Left kidney (tissue), 8 donors: ENCODE results near the gene EIF2B1. TPM values are rescaled to one million over a fixed set of nuclear protein-coding genes. Genes with fewer than 3 reads are reported as not detected.

Source experiments
- DNase-seq: peaks from one replicate; pipeline ENCODE4 v3.0.0-alpha.2; 2013
- long read RNA-seq, 8 donors: transcript quantifications; one replicate each; lab custom pipeline, GENCODE V29; 2026
- polyA plus RNA-seq: library from polyadenylated mRNA; unstranded; fragments of 120-200 nt; gene quantifications from one replicate; pipeline ENCODE4 v1.2.1, GENCODE V29; 2013; ENCODE audit not compliant: insufficient read length

The EIF2B1 gene
- polyA plus RNA-seq = 71.5 TPM
- long read RNA-seq, donor 1, transcript EIF2B1-201 (9 exons, 2,477 nt) = major isoform, 18 of 29 reads
- long read RNA-seq, donor 1, partial matches to known transcripts = 6 of 29 reads
- long read RNA-seq, donor 1, other reads (novel, unspliced or antisense) = 0 of 29 reads
- long read RNA-seq, donor 2, transcript EIF2B1-204 (5 exons, 1,768 nt) = minor isoform, 5 of 24 reads
- long read RNA-seq, donor 2, transcript EIF2B1-201 (9 exons, 2,477 nt) = major isoform, 13 of 24 reads
- long read RNA-seq, donor 2, partial matches to known transcripts = 5 of 24 reads
- long read RNA-seq, donor 2, other reads (novel, unspliced or antisense) = 0 of 24 reads
- long read RNA-seq, donor 3, transcript EIF2B1-201 (9 exons, 2,477 nt) = major isoform, 19 of 39 reads
- long read RNA-seq, donor 3, partial matches to known transcripts = 16 of 39 reads
- long read RNA-seq, donor 3, other reads (novel, unspliced or antisense) = 0 of 39 reads
- long read RNA-seq, donor 4, partial matches to known transcripts = 7 of 8 reads
- long read RNA-seq, donor 4, other reads (novel, unspliced or antisense) = 0 of 8 reads
- long read RNA-seq, donor 5, transcript EIF2B1-204 (5 exons, 1,768 nt) = minor isoform, 5 of 60 reads
- long read RNA-seq, donor 5, transcript EIF2B1-201 (9 exons, 2,477 nt) = major isoform, 33 of 60 reads
- long read RNA-seq, donor 5, partial matches to known transcripts = 14 of 60 reads
- long read RNA-seq, donor 5, other reads (novel, unspliced or antisense) = 6 of 60 reads
- long read RNA-seq, donor 6, transcript EIF2B1-201 (9 exons, 2,477 nt) = major isoform, 12 of 21 reads
- long read RNA-seq, donor 6, partial matches to known transcripts = 6 of 21 reads
- long read RNA-seq, donor 6, other reads (novel, unspliced or antisense) = 0 of 21 reads
- long read RNA-seq, donor 7, transcript EIF2B1-204 (5 exons, 1,768 nt) = minor isoform, 5 of 43 reads
- long read RNA-seq, donor 7, transcript EIF2B1-201 (9 exons, 2,477 nt) = major isoform, 27 of 43 reads
- long read RNA-seq, donor 7, transcript EIF2B1-202 (4 exons, 622 nt) = minor isoform, 5 of 43 reads
- long read RNA-seq, donor 7, partial matches to known transcripts = 5 of 43 reads
- long read RNA-seq, donor 7, other reads (novel, unspliced or antisense) = 0 of 43 reads
- long read RNA-seq, donor 8, partial matches to known transcripts = 0 of 3 reads
- long read RNA-seq, donor 8, other reads (novel, unspliced or antisense) = 0 of 3 reads

DNA sequence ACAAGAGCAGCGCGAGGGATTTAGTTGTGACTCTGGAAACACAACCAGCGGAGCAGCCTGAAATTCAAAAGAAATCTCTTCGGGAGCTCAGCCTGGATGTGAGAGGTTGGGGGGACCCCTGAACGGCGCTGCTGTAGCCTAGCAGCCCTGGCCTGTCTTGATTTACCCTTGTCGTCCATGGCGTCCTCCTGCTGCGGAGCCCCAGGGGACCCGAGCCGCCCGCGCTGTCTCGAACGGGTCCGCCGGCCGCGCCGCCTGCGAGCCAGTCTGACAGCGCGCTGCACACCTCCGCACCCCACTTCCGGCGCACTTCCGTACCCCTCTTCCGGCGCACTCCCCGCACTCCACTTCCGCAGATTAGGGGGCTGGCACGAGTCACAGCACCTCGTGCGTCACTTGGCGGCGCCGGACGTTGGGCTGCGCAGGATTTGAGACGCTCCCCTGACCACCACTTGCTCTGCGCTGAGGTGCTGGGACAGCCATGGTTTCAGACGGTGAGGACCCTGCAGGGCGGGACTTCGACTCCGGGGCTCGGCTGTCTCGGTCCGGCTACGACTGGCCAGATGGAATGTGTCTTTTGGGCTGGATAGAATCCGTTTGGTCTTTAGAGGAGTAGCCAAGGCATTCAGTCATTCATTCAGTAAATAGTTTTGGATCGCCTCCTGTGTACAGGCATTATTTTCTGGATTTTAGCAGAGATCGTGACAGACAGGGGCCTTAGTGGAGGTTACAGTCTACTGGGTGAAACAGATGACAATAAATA is at the start of gene EIF2B1, which contains the start of gene GTF2H3:
TSS of gene EIF2B1 (minus strand) at position 308 of the 763 bp plus-strand sequence. CDS start at position 179, 129 bp downstream.
TSS of gene GTF2H3 (plus strand) at position 451 of the 763 bp plus-strand sequence. CDS start at position 482, 31 bp downstream.
- peak; percentile 97 for DNase-seq

DNA sequence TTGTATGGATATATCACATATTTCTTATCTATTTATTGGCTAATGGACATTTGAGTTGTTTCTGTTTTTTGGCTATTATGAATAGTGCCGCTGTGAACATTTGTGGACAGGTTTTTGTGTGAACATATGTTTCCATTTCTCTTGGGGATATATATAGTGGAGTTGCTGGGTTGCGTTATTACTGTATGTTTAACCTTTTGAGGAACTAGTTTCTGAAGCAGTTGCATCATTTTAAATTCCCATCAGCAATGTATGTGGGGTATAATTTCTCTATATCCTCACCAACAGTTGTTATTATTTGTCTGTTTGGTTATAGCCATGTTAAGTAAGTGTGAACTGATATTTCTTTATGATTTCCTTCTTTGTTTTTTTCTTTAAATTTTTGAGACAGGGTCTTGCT is 48.1 kb upstream of the EIF2B1 start:
- no peak for DNase-seq

GRCh38 chr12:123678981-123679380 is 45.5 kb upstream of the EIF2B1 start:
- no peak for DNase-seq

DNA sequence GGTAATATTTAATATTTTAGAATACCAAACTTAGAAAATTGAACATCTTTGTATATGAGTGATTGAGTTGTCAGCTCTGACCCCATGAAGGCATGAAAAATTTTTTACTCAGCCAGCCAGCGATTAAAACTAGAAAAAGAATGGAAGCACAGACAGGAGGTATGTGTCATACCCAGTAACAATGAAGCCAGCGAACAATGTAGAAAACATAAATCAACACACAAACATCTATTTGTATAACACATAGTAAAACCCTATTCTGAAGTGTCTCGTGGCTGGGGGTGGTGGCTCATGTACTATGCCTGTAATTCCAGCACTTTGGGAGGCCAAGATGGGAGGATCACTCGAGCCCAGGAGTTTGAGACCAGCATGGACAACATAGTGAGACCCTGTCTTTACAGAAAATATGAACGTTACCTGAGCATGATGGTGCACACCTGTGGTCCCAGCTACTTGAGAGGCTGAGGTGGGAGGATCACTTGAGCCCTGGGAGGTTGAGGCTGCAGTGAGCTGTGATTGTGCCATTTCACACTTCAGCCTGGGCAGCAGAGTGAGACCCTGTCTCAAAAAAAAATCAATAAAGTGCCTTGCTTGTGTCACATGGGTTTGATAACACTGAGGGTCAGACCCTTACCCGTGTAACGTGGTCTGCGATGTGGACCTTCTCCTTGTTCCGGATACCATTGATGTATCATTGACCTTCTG is 43.3 kb upstream of the EIF2B1 start:
- no peak for DNase-seq

GRCh38 chr12:123675436-123675835 is 42.0 kb upstream of the EIF2B1 start:
- DNase-seq = no peak

DNA sequence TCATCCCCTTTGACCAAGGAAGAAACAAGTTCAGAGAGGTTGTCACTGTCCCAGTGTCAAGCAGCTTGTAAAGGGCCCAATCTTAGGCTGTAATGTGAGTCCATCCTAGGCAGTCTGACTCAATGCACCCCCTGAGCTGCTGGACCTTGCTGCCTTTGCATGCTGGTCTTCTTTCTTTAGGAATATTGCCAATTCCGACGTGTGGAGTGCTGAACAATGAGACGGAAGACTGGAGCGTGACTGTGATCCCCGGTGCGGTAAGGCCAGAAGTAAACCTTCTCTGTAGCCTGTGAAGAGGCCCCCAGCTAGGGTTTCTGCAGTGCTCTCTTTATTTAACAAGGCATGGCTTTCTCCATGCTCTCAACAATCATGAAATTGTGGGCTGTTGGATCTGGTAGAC is 38.4 kb upstream of the EIF2B1 start:
- no peak for DNase-seq

- DNase-seq = peak; percentile 83
Observed at GRCh38 chr12:123670882-123671728, 37.6 kb upstream of the EIF2B1 start, which contains the start of gene TCTN2. TCTN2 (plus strand) TSS chr12:123671113; CDS start chr12:123671241, 128 bp downstream.

DNA sequence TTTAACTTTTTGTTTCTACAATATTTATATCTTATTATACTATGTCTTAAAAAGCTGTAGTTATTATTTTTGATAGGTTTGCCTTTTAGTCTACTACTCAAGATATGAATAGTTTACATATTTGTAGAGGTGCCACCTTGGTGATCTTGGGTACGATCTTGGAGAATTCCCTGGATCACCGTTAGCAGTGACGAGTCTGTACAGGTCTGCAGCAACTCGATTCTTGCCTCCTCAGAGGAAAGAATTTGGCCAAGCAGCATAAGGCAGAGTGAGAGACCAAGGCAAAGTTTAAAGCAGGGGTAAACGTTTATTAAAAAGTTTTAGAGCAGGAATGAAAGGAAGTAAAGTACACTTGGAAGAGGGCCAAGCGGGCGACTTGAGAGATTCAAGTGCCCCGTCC is 34.3 kb upstream of the EIF2B1 start:
- DNase-seq = no peak

DNA sequence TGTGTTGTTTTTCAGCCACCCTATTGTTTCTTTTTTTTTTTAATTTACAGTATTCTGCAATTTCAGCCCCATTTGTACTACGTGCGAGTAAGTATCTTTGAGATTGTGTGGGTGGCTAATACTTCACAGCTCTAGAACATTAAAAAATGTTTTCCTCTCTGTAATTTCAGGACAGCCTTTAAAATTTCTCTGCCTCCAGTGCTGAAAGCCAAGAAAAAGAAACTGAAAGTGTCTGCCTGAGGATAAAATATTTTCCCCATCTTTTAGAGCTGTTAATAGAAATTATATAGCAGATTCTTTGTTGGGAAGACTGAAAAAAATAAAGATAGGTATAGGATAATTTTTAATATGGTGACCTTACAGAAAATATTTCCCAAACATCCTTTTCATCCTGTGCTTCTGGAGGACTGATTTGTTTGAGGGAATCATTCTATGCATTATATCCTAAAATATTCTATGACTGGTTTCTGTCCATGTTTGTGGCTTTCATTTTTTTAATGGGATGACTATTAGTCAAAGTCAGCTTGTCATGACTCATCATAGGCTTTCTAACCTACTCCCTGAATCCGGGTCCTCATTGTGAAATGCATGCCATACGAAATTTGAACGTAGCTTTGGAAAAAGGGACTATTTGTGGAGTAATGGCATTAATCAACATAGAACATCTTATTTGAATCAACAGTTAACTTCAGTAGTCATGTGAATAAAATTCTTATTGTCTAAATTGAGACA is 26.7 kb upstream of the EIF2B1 start:
- no peak for DNase-seq

DNA sequence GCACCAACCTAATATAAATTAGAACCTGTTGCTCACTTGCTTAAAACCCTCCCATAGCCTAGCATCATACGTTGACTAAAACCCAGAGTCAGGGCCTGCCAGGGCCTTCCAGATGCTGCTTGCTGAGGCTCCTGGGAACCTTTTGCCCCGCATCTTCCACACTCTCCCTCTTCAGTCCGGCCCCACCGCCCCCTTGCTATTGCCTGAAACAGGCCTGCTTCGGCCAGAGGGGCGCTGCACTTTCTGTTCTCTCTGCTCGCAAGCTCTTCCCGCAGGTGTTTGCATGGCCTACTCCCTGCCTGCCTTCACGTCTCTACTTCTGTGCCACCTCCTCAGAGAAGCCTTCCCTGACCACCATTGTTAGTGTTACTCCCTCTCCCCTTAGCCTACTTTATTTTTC is 23.7 kb upstream of the EIF2B1 start:
- DNase-seq = no peak

DNA sequence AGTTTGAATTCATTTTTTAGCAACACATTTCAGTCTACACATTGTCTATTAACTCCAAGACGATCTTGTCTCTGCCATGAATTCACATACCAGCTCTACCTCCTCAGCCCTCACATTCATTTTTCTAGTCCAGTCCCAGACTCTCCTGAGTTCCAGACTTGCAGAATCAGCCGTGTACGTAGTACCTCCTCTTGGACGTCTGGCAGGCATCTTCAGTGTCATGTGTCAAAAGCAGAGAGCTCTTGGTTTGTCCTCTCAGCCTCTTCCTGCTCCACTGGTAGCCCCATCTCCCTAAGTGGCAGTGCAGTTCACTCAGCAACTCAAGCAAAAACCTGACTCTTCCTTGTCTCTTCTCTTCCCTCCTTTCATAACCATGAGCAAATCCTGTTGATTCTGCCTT is 22.9 kb upstream of the EIF2B1 start:
- no peak for DNase-seq

- no peak for DNase-seq
Observed at GRCh38 chr12:123655420-123655819, 21.9 kb upstream of the EIF2B1 start.

DNA sequence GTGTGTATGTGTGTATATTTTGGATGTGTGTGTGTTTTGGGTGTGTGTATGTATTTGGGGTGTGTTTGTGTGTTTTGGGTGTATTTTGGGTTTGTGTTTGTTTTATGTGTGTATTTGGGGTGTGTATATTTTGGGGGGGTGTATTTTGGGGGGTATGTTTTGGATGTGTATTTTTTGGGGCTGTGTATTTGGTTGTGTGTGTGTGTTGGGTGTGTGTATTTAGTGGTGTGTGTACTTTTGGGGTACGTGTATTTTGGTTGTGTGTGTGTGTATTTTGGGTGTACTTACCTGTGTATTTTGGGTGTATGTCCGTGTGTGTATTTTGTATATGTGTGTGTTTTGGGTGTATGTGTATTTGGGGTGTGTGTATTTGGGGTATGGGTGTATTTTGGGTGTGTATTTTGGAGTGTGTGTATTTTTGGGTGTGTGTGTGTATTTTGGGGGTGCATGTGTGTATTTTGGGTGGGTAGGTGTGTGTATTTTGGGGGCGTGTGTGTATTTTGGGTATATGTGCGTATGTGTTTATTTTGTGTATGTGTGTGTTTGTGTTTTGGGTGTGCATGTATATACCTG is 20.7 kb upstream of the EIF2B1 start:
- DNase-seq = no peak

- DNase-seq = no peak
Observed at GRCh38 chr12:123648401-123648800, 14.9 kb upstream of the EIF2B1 start.

- DNase-seq = no peak
Observed at GRCh38 chr12:123645878-123646277, 12.4 kb upstream of the EIF2B1 start.

- no peak for DNase-seq
Observed at GRCh38 chr12:123645380-123645779, 11.9 kb upstream of the EIF2B1 start.

DNA sequence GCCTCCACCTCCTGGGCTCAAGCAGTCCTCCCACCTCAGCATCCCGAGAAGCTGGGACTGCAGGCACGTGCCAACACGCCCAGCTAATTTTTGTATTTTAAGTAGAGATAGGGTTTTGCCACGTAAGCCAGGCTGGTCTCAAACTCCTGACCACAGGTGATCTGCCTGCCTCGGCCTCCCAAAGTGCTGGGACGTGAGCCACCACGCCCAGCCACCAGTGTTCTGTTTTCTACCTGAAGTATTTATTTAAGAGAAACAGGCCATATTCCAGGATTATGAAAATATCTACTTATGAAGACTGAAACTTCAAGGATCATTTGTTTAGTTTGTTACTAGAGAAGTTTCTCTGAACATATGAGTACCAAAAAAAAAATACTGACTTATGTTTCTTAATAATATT is 10.4 kb upstream of the EIF2B1 start:
- no peak for DNase-seq

DNA sequence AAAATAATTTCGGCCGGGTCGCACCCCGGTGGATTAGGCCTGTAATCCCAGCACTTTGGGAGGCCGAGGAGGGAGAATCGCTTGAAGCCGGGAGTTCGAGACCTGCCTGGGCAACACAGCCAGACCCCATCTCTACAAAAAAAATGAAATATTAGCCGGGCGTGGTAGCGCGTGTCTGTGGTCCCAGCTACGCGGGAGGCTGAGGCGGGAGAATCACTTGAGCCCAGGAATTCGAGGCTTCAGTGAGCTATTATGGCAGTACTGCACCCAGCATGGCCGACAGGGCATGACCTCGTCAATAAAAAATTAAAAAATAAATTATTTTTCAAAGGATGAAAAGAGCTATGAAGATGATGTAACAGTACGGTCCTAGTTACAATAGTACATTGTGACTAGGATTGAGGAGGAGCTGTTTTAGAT is 666 bp upstream of the EIF2B1 start:
- no peak for DNase-seq
